HUES48 (cell line): Measurements from ENCODE around the gene RGS19.

ENCODE experiments used
- H3K27ac ChIP-seq: one replicate; pipeline ENCODE4 v1.7.0; 2013; ENCODE audit warnings: low read depth, low read length, inconsistent platforms
- H3K27me3 ChIP-seq: 2 replicates; pipeline ENCODE4 v1.6.1; 2013; ENCODE audit warnings: mild to moderate bottlenecking, low read length; ENCODE audit not compliant: control insufficient read depth, insufficient read depth
- H3K36me3 ChIP-seq: 2 replicates; pipeline ENCODE4 v1.6.1; 2013; ENCODE audit warnings: low read length; ENCODE audit not compliant: control insufficient read depth, insufficient read depth
- H3K4me1 ChIP-seq: 2 replicates; pipeline ENCODE4 v1.6.1; 2013; ENCODE audit warnings: mild to moderate bottlenecking, low read length; ENCODE audit not compliant: control insufficient read depth, insufficient read depth
- H3K4me3 ChIP-seq: 2 replicates; pipeline ENCODE4 v1.5.1; 2013; ENCODE audit warnings: mild to moderate bottlenecking, low read depth, low read length
- H3K9ac ChIP-seq: 2 replicates; pipeline ENCODE4 v1.6.1; 2013; ENCODE audit warnings: mild to moderate bottlenecking, low read depth, low read length, moderate library complexity
- H3K9me3 ChIP-seq: 2 replicates; pipeline ENCODE4 v1.6.1; 2013; ENCODE audit warnings: low read length; ENCODE audit not compliant: control insufficient read depth, insufficient read depth

The RGS19 gene

GRCh38 chr20:64099880-64100565, 20.7 kb upstream of the RGS19 start:
- H3K4me3 ChIP-seq, result no peak overlapping the region
- peaks cover 32% of the 10 kb centered on the region for H3K27me3 ChIP-seq
- no peak overlapping the region for H3K9ac ChIP-seq
- H3K9me3 ChIP-seq, result no peaks in the 10 kb centered on the region
- H3K4me1 ChIP-seq, result no peaks in the 10 kb centered on the region
- no peak overlapping the region for H3K27ac ChIP-seq
- no peaks in the 10 kb centered on the region for H3K36me3 ChIP-seq

GRCh38 chr20:64099086-64099786, 19.9 kb upstream of the RGS19 start:
- Histone ChIP-seq H3K27me3 (peaks cover 32% of the 10 kb centered on the region), H3K27ac (no peak overlapping the region), H3K9me3 (no peaks in the 10 kb centered on the region), H3K4me3 (no peak overlapping the region), H3K4me1 (no peaks in the 10 kb centered on the region), H3K36me3 (no peaks in the 10 kb centered on the region), H3K9ac (no peak overlapping the region)

GRCh38 chr20:64098471-64099013, 19.2 kb upstream of the RGS19 start:
- no peak overlapping the region for H3K4me3 ChIP-seq
- no peaks in the 10 kb centered on the region for H3K36me3 ChIP-seq
- no peak overlapping the region for H3K27ac ChIP-seq
- no peak overlapping the region for H3K9ac ChIP-seq
- H3K4me1 ChIP-seq, result no peaks in the 10 kb centered on the region
- H3K9me3 ChIP-seq, result no peaks in the 10 kb centered on the region
- peaks cover 27% of the 10 kb centered on the region for H3K27me3 ChIP-seq

- H3K4me1 ChIP-seq, result 0 out of 2 replicates have a peak, but pooled peaks cover 4% of the 10 kb centered on the region
- H3K9me3 ChIP-seq, result no peaks in the 10 kb centered on the region
- peaks cover 18% of the 10 kb centered on the region for H3K27me3 ChIP-seq
- no peaks in the 10 kb centered on the region for H3K36me3 ChIP-seq
- H3K27ac ChIP-seq, result no peak overlapping the region
- no peak overlapping the region for H3K4me3 ChIP-seq
- no peak overlapping the region for H3K9ac ChIP-seq
Measured at GRCh38 chr20:64096535-64096934, 17.2 kb upstream of the RGS19 start.

- 0 out of 2 replicates have a peak, but pooled peaks cover 4% of the 10 kb centered on the region for H3K4me1 ChIP-seq
- H3K4me3 ChIP-seq, result no peak overlapping the region
- no peaks in the 10 kb centered on the region for H3K36me3 ChIP-seq
- H3K27me3 ChIP-seq, result peaks cover 12% of the 10 kb centered on the region
- no peaks in the 10 kb centered on the region for H3K9me3 ChIP-seq
- H3K27ac ChIP-seq, result no peak overlapping the region
- H3K9ac ChIP-seq, result no peak overlapping the region
Measured at GRCh38 chr20:64095927-64096326, 16.6 kb upstream of the RGS19 start.

GRCh38 chr20:64095455-64095854, 16.1 kb upstream of the RGS19 start:
- Histone ChIP-seq H3K36me3 (no peaks in the 10 kb centered on the region), H3K9me3 (no peaks in the 10 kb centered on the region), H3K4me3 (no peak overlapping the region), H3K27me3 (peaks cover 7% of the 10 kb centered on the region), H3K9ac (no peak overlapping the region), H3K4me1 (0 out of 2 replicates have a peak, but pooled peaks cover 4% of the 10 kb centered on the region), H3K27ac (no peak overlapping the region)

GRCh38 chr20:64093013-64093503, 13.7 kb upstream of the RGS19 start:
- no peak overlapping the region for H3K9ac ChIP-seq
- no peaks in the 10 kb centered on the region for H3K9me3 ChIP-seq
- H3K27me3 ChIP-seq, result peaks cover 3% of the 10 kb centered on the region; the same call in 1 of the 2 replicates
- no peaks in the 10 kb centered on the region for H3K36me3 ChIP-seq
- H3K27ac ChIP-seq, result no peak overlapping the region
- 0 out of 2 replicates have a peak, but pooled peaks cover 4% of the 10 kb centered on the region for H3K4me1 ChIP-seq
- no peak overlapping the region for H3K4me3 ChIP-seq

GRCh38 chr20:64092258-64093012, 13.1 kb upstream of the RGS19 start:
- Histone ChIP-seq H3K4me3 (no peak overlapping the region), H3K9ac (no peak overlapping the region), H3K36me3 (no peaks in the 10 kb centered on the region), H3K27me3 (peaks cover 3% of the 10 kb centered on the region; the same call in 1 of the 2 replicates), H3K4me1 (0 out of 2 replicates have a peak, but pooled peaks cover 4% of the 10 kb centered on the region), H3K9me3 (no peaks in the 10 kb centered on the region), H3K27ac (no peak overlapping the region)

GRCh38 chr20:64091770-64092169, 12.5 kb upstream of the RGS19 start:
- peaks cover 3% of the 10 kb centered on the region; the same call in 1 of the 2 replicates for H3K27me3 ChIP-seq
- H3K9ac ChIP-seq, result no peak overlapping the region
- H3K4me1 ChIP-seq, result 0 out of 2 replicates have a peak, but pooled peaks cover 4% of the 10 kb centered on the region
- no peak overlapping the region for H3K27ac ChIP-seq
- H3K36me3 ChIP-seq, result no peaks in the 10 kb centered on the region
- H3K4me3 ChIP-seq, result no peak overlapping the region
- no peaks in the 10 kb centered on the region for H3K9me3 ChIP-seq

GRCh38 chr20:64091340-64091739, 12.0 kb upstream of the RGS19 start:
- Histone ChIP-seq H3K4me1 (0 out of 2 replicates have a peak, but pooled peaks cover 4% of the 10 kb centered on the region), H3K27me3 (peaks cover 4% of the 10 kb centered on the region; the same call in 1 of the 2 replicates), H3K4me3 (no peak overlapping the region), H3K9me3 (no peaks in the 10 kb centered on the region), H3K27ac (no peak overlapping the region), H3K36me3 (no peaks in the 10 kb centered on the region), H3K9ac (no peak overlapping the region)
